ENCODE data around the gene SBF2. TPM values are rescaled to one million over a fixed set of nuclear protein-coding genes. Genes with fewer than 3 reads are reported as not detected.

SBF2 gene
- total RNA-seq, 1 donor from 2014 or later, result 34.5 TPM

GRCh38 chr11:9973921-9974320 lies 320.1 kb downstream of the SBF2 start:
- Histone ChIP-seq H3K36me3 (no peaks in the 10 kb centered on the region), H3K27me3 (no peaks in the 10 kb centered on the region), H3K4me3 (no peak overlapping the region), H3K9me3 (no peaks in the 10 kb centered on the region), H3K27ac (no peak overlapping the region), H3K4me1 (no peaks in the 10 kb centered on the region)
- no peak for DNase-seq (ENCODE audit: low spot score in 2 of 2)
- TF ChIP-seq CTCF (IDR thresholded peaks at IDR 0.05), result no peak
- intact Hi-C loops (cut with DNase I), result loop anchor here (1.0 to 10.0 kb wide), 3 partner anchors 109 to 359 kb away; no protein-coding TSS in a partner anchor

DNA sequence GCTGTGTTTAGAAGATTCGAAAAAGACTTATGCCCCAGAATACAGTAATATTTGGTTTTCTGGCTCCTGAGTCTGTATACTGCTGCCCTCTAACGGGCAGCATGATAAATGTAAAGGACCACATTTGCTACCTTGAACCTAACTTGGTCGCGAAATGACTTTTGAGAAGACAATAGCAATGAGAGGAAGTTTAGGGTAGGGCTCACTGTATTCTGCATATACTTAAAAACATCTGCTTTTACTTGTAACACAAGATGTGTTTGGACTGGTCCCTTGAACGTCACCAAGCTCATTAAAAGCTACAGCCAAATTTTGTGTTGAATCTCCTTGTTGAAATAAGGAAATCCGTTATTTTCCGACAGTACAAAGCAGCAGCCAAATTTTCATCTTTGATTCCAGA lies 321.0 kb downstream of the SBF2 start:
- intact Hi-C loops (cut with DNase I), result loop anchor here (1.0 to 10.0 kb wide), 3 partner anchors 108 to 358 kb away; no protein-coding TSS in a partner anchor
- TF ChIP-seq CTCF (IDR thresholded peaks at IDR 0.05), result peak; percentile 42 to 78 (median 64)
- Histone ChIP-seq H3K36me3 (no peaks in the 10 kb centered on the region), H3K4me1 (no peaks in the 10 kb centered on the region), H3K4me3 (no peak overlapping the region), H3K27ac (no peak overlapping the region), H3K9me3 (no peaks in the 10 kb centered on the region), H3K27me3 (no peaks in the 10 kb centered on the region)
- DNase-seq (ENCODE audit: low spot score in 2 of 2), result no peak

- DNase-seq (ENCODE audit: low spot score in 2 of 2), result no peak
- Histone ChIP-seq H3K36me3 (peaks cover 0 to 3% of the 10 kb centered on the region in 2 donors), H3K9me3 (no peaks in the 10 kb centered on the region), H3K27ac (no peak overlapping the region), H3K4me1 (no peaks in the 10 kb centered on the region), H3K27me3 (no peaks in the 10 kb centered on the region), H3K4me3 (no peak overlapping the region)
- intact Hi-C loops (cut with DNase I), result loop anchor here (10.0 kb wide), 2 partner anchors 107 to 357 kb away; no protein-coding TSS in a partner anchor
- TF ChIP-seq CTCF (IDR thresholded peaks at IDR 0.05), result no peak
Observed at GRCh38 chr11:9971894-9972293, 322.1 kb downstream of the SBF2 start.

- H3K4me1 ChIP-seq, result no peaks in the 10 kb centered on the region
- DNase-seq (ENCODE audit: low spot score in 2 of 2), result no peak
- no peak for TF ChIP-seq CTCF (IDR thresholded peaks at IDR 0.05)
- no peaks in the 10 kb centered on the region for H3K9me3 ChIP-seq
- peaks cover 0 to 3% of the 10 kb centered on the region in 2 donors for H3K36me3 ChIP-seq
- H3K27ac ChIP-seq, result no peak overlapping the region
- no peak overlapping the region for H3K4me3 ChIP-seq
- no peaks in the 10 kb centered on the region for H3K27me3 ChIP-seq
- intact Hi-C loops (cut with DNase I), result no loop called here
Observed at GRCh38 chr11:9969068-9969467, 325.0 kb downstream of the SBF2 start.

GRCh38 chr11:9962722-9963121 lies 331.3 kb downstream of the SBF2 start:
- Histone ChIP-seq H3K9me3 (no peaks in the 10 kb centered on the region), H3K4me1 (no peaks in the 10 kb centered on the region), H3K27ac (no peak overlapping the region), H3K4me3 (no peak overlapping the region), H3K36me3 (peaks cover 4 to 27% of the 10 kb centered on the region in 2 donors), H3K27me3 (no peaks in the 10 kb centered on the region)
- TF ChIP-seq CTCF (IDR thresholded peaks at IDR 0.05), result no peak
- no peak for DNase-seq (ENCODE audit: low spot score in 2 of 2)
- intact Hi-C loops (cut with DNase I), result no loop called here

GRCh38 chr11:9957072-9957471 lies 336.9 kb downstream of the SBF2 start:
- Histone ChIP-seq H3K4me1 (no peaks in the 10 kb centered on the region), H3K4me3 (no peak overlapping the region), H3K27me3 (no peaks in the 10 kb centered on the region), H3K9me3 (no peaks in the 10 kb centered on the region), H3K36me3 (peaks cover 4 to 10% of the 10 kb centered on the region in 2 donors), H3K27ac (no peak overlapping the region)
- no peak for TF ChIP-seq CTCF (IDR thresholded peaks at IDR 0.05)
- intact Hi-C loops (cut with DNase I), result no loop called here
- no peak for DNase-seq (ENCODE audit: low spot score in 2 of 2)
